ENCODE data around the gene TMEFF1. TPM values are rescaled to one million over a fixed set of nuclear protein-coding genes. Genes with fewer than 3 reads are reported as not detected.

The TMEFF1 gene, protein sequence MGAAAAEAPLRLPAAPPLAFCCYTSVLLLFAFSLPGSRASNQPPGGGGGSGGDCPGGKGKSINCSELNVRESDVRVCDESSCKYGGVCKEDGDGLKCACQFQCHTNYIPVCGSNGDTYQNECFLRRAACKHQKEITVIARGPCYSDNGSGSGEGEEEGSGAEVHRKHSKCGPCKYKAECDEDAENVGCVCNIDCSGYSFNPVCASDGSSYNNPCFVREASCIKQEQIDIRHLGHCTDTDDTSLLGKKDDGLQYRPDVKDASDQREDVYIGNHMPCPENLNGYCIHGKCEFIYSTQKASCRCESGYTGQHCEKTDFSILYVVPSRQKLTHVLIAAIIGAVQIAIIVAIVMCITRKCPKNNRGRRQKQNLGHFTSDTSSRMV
- 1.2 and 1.4 TPM in 2 replicates for total RNA-seq

DNA sequence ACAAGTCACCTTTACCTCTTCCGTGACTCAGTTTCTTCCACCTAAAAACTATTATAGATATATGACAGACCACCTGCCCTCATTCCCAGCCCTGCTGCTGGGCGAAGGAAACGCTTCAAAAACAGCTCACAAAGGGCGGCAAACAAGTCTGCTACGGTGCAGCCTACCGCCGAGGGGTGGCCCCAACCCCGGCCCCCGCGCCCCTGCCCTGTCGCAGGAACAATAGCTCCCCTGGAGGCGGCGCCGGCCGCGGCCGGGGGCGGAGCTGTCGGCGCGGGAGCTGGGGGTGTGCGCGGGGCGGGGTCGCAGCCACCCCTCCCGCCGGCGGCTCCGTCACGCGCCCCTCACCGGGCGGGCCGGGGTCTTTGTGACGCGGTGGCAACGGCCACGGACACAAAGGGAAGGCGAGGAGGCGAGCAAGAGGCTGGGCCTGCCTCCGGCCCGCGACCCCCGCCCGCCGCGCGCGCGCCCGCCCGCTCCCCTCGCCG is at the start of gene TMEFF1:
TSS of gene TMEFF1 (plus strand) at position 362 of the 488 bp plus-strand sequence. CDS start 396 bp downstream, outside the sequence.

DNA sequence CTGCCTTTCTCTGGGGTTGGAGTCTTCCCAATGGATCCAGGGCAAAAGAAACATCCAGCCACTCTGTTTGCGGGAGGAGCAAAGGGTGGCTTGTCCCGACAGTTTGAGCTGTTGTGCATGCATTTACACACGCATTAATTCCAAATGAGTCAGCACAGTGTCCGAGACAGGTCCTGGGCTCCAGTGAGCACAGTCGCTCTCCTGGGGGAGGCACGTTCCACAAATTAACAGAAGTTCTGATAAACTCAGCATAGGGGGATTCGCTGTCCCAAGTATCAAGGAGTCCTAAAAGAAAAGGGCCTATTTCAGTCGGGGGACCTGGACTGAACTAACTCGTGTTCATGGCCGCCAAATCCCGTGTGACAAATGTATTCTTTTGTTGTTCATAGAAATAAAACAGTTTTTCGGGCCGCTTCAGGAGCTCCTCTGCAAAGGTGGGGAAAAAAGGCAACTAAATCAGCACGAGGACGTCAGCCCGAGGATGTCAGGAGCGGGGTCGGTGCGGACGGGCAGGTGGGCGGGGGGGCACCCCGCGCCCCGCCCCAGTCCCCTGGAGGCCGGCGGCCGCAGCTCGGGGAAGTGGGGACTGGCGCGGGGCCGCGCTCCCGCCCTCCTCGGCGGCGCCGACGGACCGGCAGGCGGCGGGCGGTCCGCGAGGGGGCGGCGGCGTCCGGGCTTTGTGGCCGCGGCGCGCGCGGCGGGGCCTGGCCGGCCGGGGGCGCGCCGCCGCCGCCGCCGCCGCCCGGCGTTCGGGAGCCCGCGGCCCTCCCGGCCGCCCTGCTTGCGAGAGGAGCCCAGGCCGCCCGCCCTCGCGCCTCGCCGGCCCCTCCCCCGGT is 46.2 kb upstream of the TMEFF1 start, which contains the start of gene MSANTD3:
TSS of gene MSANTD3 (plus strand) at position 614 of the 836 bp plus-strand sequence. CDS start 14,796 bp downstream, outside the sequence.

DNA sequence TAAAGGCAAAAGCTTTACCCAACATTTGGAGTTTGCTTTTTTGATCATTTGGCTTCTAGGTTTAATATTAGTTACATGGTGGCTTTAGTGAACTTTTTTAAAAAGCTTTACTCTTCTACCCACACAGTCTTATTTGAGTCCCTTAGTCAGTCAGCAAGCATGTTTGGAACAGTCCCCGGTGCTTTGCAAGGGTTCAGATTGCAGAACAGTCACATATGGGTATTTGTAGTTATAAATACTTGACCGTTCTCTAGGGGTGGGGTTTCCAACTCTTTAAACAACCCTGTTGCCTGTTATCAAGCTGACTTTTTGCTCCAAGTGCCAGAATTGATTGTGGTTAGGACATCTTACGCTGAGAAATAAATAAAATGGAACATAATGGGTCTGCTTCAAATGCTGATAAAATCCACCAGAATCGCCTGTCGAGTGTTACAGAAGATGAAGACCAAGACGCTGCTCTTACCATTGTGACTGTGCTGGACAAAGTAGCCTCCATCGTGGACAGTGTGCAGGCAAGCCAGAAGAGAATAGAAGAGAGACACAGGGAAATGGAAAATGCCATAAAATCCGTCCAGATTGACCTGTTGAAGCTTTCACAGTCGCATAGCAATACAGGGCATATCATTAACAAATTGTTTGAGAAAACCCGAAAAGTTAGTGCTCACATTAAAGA is 105.0 kb downstream of the TMEFF1 start, which contains the start of gene CAVIN4:
TSS of gene CAVIN4 (plus strand) at position 304 of the 673 bp plus-strand sequence. CDS start at position 369, 65 bp downstream.

Other genes with a start within 250 kb of the TMEFF1 start
- gene TEX10, start 120.2 kb upstream of the TMEFF1 start, total RNA-seq = 18.8 and 27.4 TPM in 2 replicates
- gene MSANTD3, start 46.0 kb upstream of the TMEFF1 start, total RNA-seq = 43.4 and 58.1 TPM in 2 replicates
- 0.65 and 1.9 TPM in 2 replicates for gene CAVIN4, start 104.9 kb downstream of the TMEFF1 start, total RNA-seq

All from epithelial cell of alveolus of lung (primary cell).